GM19463 (cell line): ENCODE measurements around the gene MAP2K5.

Source experiments
- ATAC-seq: cut with Tn5 transposase; IDR thresholded peaks from one replicate; pipeline ENCODE4 v1.9.1; 2021; ENCODE audit warnings: mild to moderate bottlenecking, moderate library complexity; ENCODE audit not compliant: unreplicated experiment

MAP2K5 gene

GRCh38 chr15:67850336-67850735, 307.8 kb downstream of the MAP2K5 start:
- ATAC-seq, result no peak

GRCh38 chr15:67850994-67851571, 308.6 kb downstream of the MAP2K5 start:
- ATAC-seq, result no peak

- ATAC-seq, result no peak
These were observed 309.9 kb downstream of the MAP2K5 start for GRCh38 chr15:67852418-67852817.

GRCh38 chr15:67853454-67853853, 311.0 kb downstream of the MAP2K5 start:
- no peak for ATAC-seq

- ATAC-seq, result no peak
These were observed 311.9 kb downstream of the MAP2K5 start for GRCh38 chr15:67854358-67854757.

GRCh38 chr15:67855842-67856241, 313.3 kb downstream of the MAP2K5 start:
- no peak for ATAC-seq
